Liver (tissue), 9 donors: ENCODE data around the gene EXOC4. TPM values are rescaled to one million over a fixed set of nuclear protein-coding genes. Genes with fewer than 3 reads are reported as not detected.
"Not testable (repeated sequence)": the region's sequence is repeated elsewhere in the genome, so short reads cannot be mapped to it uniquely, and the experiment has no call there.

ENCODE experiments used
- DNase-seq: peaks from one replicate; pipeline ENCODE4 v3.0.0-alpha.2; 2017; ENCODE audit warnings: low spot score
- H3K27ac ChIP-seq, 2 donors: one replicate each; pipeline ENCODE4 v1.7.0; 2013; ENCODE audit warnings: inconsistent platforms in 2 of 2, low read length in 2 of 2, control low read depth in 1 of 2, low read depth in 1 of 2, mild to moderate bottlenecking in 1 of 2
- H3K27me3 ChIP-seq, 4 donors: one replicate each; pipeline versions ENCODE4 v1.6.1 to v1.7.0; 2013; ENCODE audit warnings: low read length in 3 of 4, inconsistent platforms in 1 of 4, mild to moderate bottlenecking in 1 of 4, moderate library complexity in 1 of 4; ENCODE audit not compliant: control insufficient read depth in 4 of 4, insufficient read depth in 4 of 4
- H3K36me3 ChIP-seq, 4 donors: one replicate each; pipeline versions ENCODE4 v1.6.1 to v1.7.0; 2013; ENCODE audit warnings: low read length in 3 of 4, mild to moderate bottlenecking in 3 of 4, low read depth in 1 of 4, moderate library complexity in 1 of 4; ENCODE audit not compliant: control insufficient read depth in 4 of 4, insufficient read depth in 3 of 4
- H3K4me1 ChIP-seq, 4 donors: one replicate each; pipeline versions ENCODE4 v1.6.1 to v1.7.0; 2013; ENCODE audit warnings: low read length in 3 of 4, mild to moderate bottlenecking in 3 of 4, moderate library complexity in 1 of 4; ENCODE audit not compliant: control insufficient read depth in 4 of 4, insufficient read depth in 4 of 4
- H3K4me3 ChIP-seq, 3 donors: one replicate each; pipeline versions ENCODE4 v1.6.1 to v1.7.0; 2013; ENCODE audit warnings: low read length in 3 of 3, control low read depth in 1 of 3, low read depth in 1 of 3, mild to moderate bottlenecking in 1 of 3
- H3K9ac ChIP-seq, 2 donors: one replicate each; pipeline ENCODE4 v1.7.0; 2013; ENCODE audit warnings: low read length in 2 of 2, mild to moderate bottlenecking in 2 of 2, moderate library complexity in 2 of 2, control low read depth in 1 of 2, low read depth in 1 of 2
- H3K9me3 ChIP-seq, 4 donors: one replicate each; pipeline versions ENCODE4 v1.6.1 to v1.7.0; 2013; ENCODE audit warnings: low read length in 3 of 4; ENCODE audit not compliant: control insufficient read depth in 4 of 4
- ATF3 ChIP-seq: IDR thresholded peaks from 2 replicates; pipeline ENCODE4 v1.6.1; 2016; ENCODE audit warnings: antibody characterized with exemption
- EGR1 ChIP-seq, 2 donors: IDR thresholded peaks; 2 replicates each; pipeline ENCODE4 v1.6.1; 2016 to 2018; ENCODE audit warnings: antibody characterized with exemption in 2 of 2, low read depth in 2 of 2
- FOXA1 ChIP-seq: IDR thresholded peaks from 2 replicates; pipeline ENCODE4 v1.6.1; 2016; ENCODE audit warnings: antibody characterized with exemption
- FOXA2 ChIP-seq: IDR thresholded peaks from 2 replicates; pipeline ENCODE4 v1.6.1; 2016; ENCODE audit warnings: antibody characterized with exemption
- GABPA ChIP-seq, 2 donors: IDR thresholded peaks in 1 of 2; conservative IDR thresholded peaks in 1 of 2; 2 replicates each; pipeline ENCODE4 v1.6.1; 2016; ENCODE audit warnings: antibody characterized with exemption in 2 of 2, mild to moderate bottlenecking in 1 of 2, moderate library complexity in 1 of 2
- HNF4A ChIP-seq, 2 donors: conservative IDR thresholded peaks; 2 replicates each; pipeline ENCODE4 v1.6.1; 2016; ENCODE audit warnings: antibody characterized with exemption in 2 of 2, mild to moderate bottlenecking in 2 of 2
- HNF4G ChIP-seq: IDR thresholded peaks from 2 replicates; pipeline ENCODE4 v1.6.1; 2016; ENCODE audit warnings: antibody characterized with exemption
- JUND ChIP-seq, 2 donors: IDR thresholded peaks; 2 replicates each; pipeline ENCODE4 v1.6.1; 2016; ENCODE audit warnings: antibody characterized with exemption in 2 of 2
- MAX ChIP-seq: IDR thresholded peaks from 2 replicates; pipeline ENCODE4 v1.6.1; 2016; ENCODE audit warnings: antibody characterized with exemption
- NR2F2 ChIP-seq: IDR thresholded peaks from 2 replicates; pipeline ENCODE4 v1.6.1; 2016; ENCODE audit warnings: antibody characterized with exemption
- RAD21 ChIP-seq, 2 donors: IDR thresholded peaks; 2 replicates each; pipeline ENCODE4 v1.6.1; 2016; ENCODE audit warnings: antibody characterized with exemption in 2 of 2, mild to moderate bottlenecking in 2 of 2
- REST ChIP-seq: IDR thresholded peaks from 2 replicates; pipeline ENCODE4 v1.6.1; 2016; ENCODE audit warnings: antibody characterized with exemption, mild to moderate bottlenecking
- RXRA ChIP-seq, 2 donors: IDR thresholded peaks; 2 replicates each; pipeline ENCODE4 v1.6.1; 2017 to 2018; ENCODE audit warnings: antibody characterized with exemption in 2 of 2, mild to moderate bottlenecking in 1 of 2
- SP1 ChIP-seq: IDR thresholded peaks from 2 replicates; pipeline ENCODE4 v1.6.1; 2018; ENCODE audit warnings: antibody characterized with exemption, mild to moderate bottlenecking
- TAF1 ChIP-seq: conservative IDR thresholded peaks from 2 replicates; pipeline ENCODE4 v1.6.1; 2016; ENCODE audit warnings: antibody characterized with exemption, mild to moderate bottlenecking
- YY1 ChIP-seq: IDR thresholded peaks from 2 replicates; pipeline ENCODE4 v1.6.1; 2016; ENCODE audit warnings: antibody characterized with exemption, mild to moderate bottlenecking
- WGBS: extraction: QIAGEN DNeasy Blood & Tissue Kit; methylation state at CpG from one replicate; pipeline ENCODE4 v1.1.7; 2013; 5-methylcytosine and 5-hydroxymethylcytosine counted together
- polyA plus RNA-seq, 2 donors: library from polyadenylated mRNA; stranded (reverse) in 1 of 2; unstranded in 1 of 2; fragments of 200-250 nt in 1 of 2; fragments of >200 nt in 1 of 2; fragmentation: Nextera tagmentation in 1 of 2; extraction: Ambion mirVana in 1 of 2; gene quantifications; one replicate each; pipeline versions ENCODE4 v1.2.1 to v1.2.3, GENCODE V29; 2013 to 2015
- total RNA-seq, 2 donors: library from RNA; depleted of rRNA; stranded (reverse); fragments of >200 nt; gene quantifications; one replicate each; pipeline ENCODE4 v1.2.3, GENCODE V29; 2014
- TF ChIP-seq, protein P1 (sequence below): fragments of 150-350 bp; IDR thresholded peaks from 2 replicates; pipeline ENCODE4 v1.5.1; 2017; ENCODE audit warnings: improper control_type of control experiment, low read depth, low read length; ENCODE audit not compliant: missing input control
- TF ChIP-seq, protein P2 (sequence below): IDR thresholded peaks from 2 replicates; pipeline ENCODE4 v1.6.1; 2016; ENCODE audit warnings: antibody characterized with exemption
- donor health status: healthy.
- donor health status: healthy.
- donor health status: healthy.
- donor health status: healthy.
- donor health status: healthy.

EXOC4 gene
- total and polyA plus RNA-seq, 4 donors, result 9.5 to 55.9 (median 23.6) TPM

- not testable (repeated sequence) for H3K27ac ChIP-seq, H3K36me3 ChIP-seq
- WGBS, result 49% methylated on average over 1 of the region's 1 CpG
These were observed 75.1 kb downstream of the EXOC4 start for GRCh38 chr7:133328021-133328420.

GRCh38 chr7:133330085-133330484 lies 77.2 kb downstream of the EXOC4 start:
- no peak for DNase-seq
- peaks cover 0 to 7% (median 2%) of the 10 kb centered on the region in 4 donors for H3K4me1 ChIP-seq
- TF ChIP-seq, protein P1, sequence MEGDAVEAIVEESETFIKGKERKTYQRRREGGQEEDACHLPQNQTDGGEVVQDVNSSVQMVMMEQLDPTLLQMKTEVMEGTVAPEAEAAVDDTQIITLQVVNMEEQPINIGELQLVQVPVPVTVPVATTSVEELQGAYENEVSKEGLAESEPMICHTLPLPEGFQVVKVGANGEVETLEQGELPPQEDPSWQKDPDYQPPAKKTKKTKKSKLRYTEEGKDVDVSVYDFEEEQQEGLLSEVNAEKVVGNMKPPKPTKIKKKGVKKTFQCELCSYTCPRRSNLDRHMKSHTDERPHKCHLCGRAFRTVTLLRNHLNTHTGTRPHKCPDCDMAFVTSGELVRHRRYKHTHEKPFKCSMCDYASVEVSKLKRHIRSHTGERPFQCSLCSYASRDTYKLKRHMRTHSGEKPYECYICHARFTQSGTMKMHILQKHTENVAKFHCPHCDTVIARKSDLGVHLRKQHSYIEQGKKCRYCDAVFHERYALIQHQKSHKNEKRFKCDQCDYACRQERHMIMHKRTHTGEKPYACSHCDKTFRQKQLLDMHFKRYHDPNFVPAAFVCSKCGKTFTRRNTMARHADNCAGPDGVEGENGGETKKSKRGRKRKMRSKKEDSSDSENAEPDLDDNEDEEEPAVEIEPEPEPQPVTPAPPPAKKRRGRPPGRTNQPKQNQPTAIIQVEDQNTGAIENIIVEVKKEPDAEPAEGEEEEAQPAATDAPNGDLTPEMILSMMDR, result no peak
- TF ChIP-seq YY1 (peak; percentile 79), HNF4G (peak; percentile 24), SP1 (peak; percentile 49), TAF1 (no peak), HNF4A (conservative IDR thresholded peaks at IDR 0.05) (peak; percentile 68 to 71), REST (no peak), JUND (IDR thresholded peaks at IDR 0.05) (peak in 1 of 2 donors; percentile 9), MAX (peak; percentile 25), FOXA1 (no peak), RXRA (IDR thresholded peaks at IDR 0.05) (peak; percentile 32 to 50), NR2F2 (no peak), RAD21 (IDR thresholded peaks at IDR 0.05) (peak in 1 of 2 donors; percentile 30), EGR1 (IDR thresholded peaks at IDR 0.05; ENCODE audit: low read depth in 2 of 2) (no peak), GABPA (IDR thresholded peaks at IDR 0.05 in 1 of 2, conservative IDR thresholded peaks at IDR 0.05 in 1 of 2) (no peak), ATF3 (no peak), FOXA2 (peak; percentile 78)
- TF ChIP-seq, protein P2, sequence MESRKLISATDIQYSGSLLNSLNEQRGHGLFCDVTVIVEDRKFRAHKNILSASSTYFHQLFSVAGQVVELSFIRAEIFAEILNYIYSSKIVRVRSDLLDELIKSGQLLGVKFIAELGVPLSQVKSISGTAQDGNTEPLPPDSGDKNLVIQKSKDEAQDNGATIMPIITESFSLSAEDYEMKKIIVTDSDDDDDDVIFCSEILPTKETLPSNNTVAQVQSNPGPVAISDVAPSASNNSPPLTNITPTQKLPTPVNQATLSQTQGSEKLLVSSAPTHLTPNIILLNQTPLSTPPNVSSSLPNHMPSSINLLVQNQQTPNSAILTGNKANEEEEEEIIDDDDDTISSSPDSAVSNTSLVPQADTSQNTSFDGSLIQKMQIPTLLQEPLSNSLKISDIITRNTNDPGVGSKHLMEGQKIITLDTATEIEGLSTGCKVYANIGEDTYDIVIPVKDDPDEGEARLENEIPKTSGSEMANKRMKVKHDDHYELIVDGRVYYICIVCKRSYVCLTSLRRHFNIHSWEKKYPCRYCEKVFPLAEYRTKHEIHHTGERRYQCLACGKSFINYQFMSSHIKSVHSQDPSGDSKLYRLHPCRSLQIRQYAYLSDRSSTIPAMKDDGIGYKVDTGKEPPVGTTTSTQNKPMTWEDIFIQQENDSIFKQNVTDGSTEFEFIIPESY, result no peak
- peaks cover 0 to 3% (median under 1%) of the 10 kb centered on the region in 4 donors for H3K36me3 ChIP-seq
- no peak overlapping the region for H3K4me3 ChIP-seq
- H3K27ac ChIP-seq, result no peak overlapping the region
- 47% methylated on average over 6 of the region's 6 CpGs for WGBS
- no peaks in the 10 kb centered on the region for H3K9me3 ChIP-seq
- no peaks in the 10 kb centered on the region for H3K27me3 ChIP-seq
- no peak overlapping the region for H3K9ac ChIP-seq

More at GRCh38 chr7:133328021-133328420, 75.1 kb downstream of the EXOC4 start:
- DNase-seq, H3K9me3 ChIP-seq, H3K9ac ChIP-seq, H3K27me3 ChIP-seq, H3K4me3 ChIP-seq, H3K4me1 ChIP-seq: not testable (repeated sequence)
